Duodenal mucosa (tissue), 2 donors: Measurements from ENCODE around the gene SLC35F1.

Experiments
- H3K27ac ChIP-seq: one replicate; pipeline ENCODE4 v1.7.0; 2013; ENCODE audit warnings: low read depth, low read length
- H3K27me3 ChIP-seq, 2 donors: one replicate each; pipeline ENCODE4 v1.7.0; 2013; ENCODE audit warnings: low read length in 2 of 2, control low read depth in 1 of 2; ENCODE audit not compliant: insufficient read depth in 2 of 2, control insufficient read depth in 1 of 2
- H3K36me3 ChIP-seq, 2 donors: one replicate each; pipeline ENCODE4 v1.7.0; 2013; ENCODE audit warnings: low read length in 2 of 2, control low read depth in 1 of 2; ENCODE audit not compliant: insufficient read depth in 2 of 2, control insufficient read depth in 1 of 2
- H3K4me1 ChIP-seq, 2 donors: one replicate each; pipeline ENCODE4 v1.7.0; 2013; ENCODE audit warnings: low read length in 2 of 2, control low read depth in 1 of 2; ENCODE audit not compliant: insufficient read depth in 2 of 2, control insufficient read depth in 1 of 2
- H3K4me3 ChIP-seq, 2 donors: one replicate each; pipeline ENCODE4 v1.7.0; 2013; ENCODE audit warnings: low read length in 2 of 2, low read depth in 1 of 2
- H3K9ac ChIP-seq, 2 donors: one replicate each; pipeline ENCODE4 v1.7.0; 2013; ENCODE audit warnings: low read length in 2 of 2, low read depth in 1 of 2
- H3K9me3 ChIP-seq, 2 donors: one replicate each; pipeline ENCODE4 v1.7.0; 2013; ENCODE audit warnings: low read length in 2 of 2, control low read depth in 1 of 2; ENCODE audit not compliant: control insufficient read depth in 1 of 2

The SLC35F1 gene

GRCh38 chr6:117919775-117920729 is 13.0 kb downstream of the SLC35F1 start:
- Histone ChIP-seq H3K9ac (no peak overlapping the region), H3K27ac (no peak overlapping the region)

GRCh38 chr6:117924690-117925089 is 17.6 kb downstream of the SLC35F1 start:
- no peaks in the 10 kb centered on the region for H3K27me3 ChIP-seq
- H3K9ac ChIP-seq, result no peak overlapping the region
- H3K36me3 ChIP-seq, result no peaks in the 10 kb centered on the region
- no peak overlapping the region for H3K4me3 ChIP-seq
- peaks cover 3 to 10% of the 10 kb centered on the region in 2 donors for H3K9me3 ChIP-seq
- no peak overlapping the region for H3K27ac ChIP-seq
- no peaks in the 10 kb centered on the region for H3K4me1 ChIP-seq

More at GRCh38 chr6:117919775-117920729, 13.0 kb downstream of the SLC35F1 start:
- Histone ChIP-seq H3K4me1 (no peaks in the 10 kb centered on the region), H3K27me3 (no peaks in the 10 kb centered on the region), H3K9me3 (no peaks in the 10 kb centered on the region), H3K36me3 (no peaks in the 10 kb centered on the region), H3K4me3 (no peak overlapping the region)

GRCh38 chr6:117927866-117928265 is 20.8 kb downstream of the SLC35F1 start:
- Histone ChIP-seq H3K4me1 (no peaks in the 10 kb centered on the region), H3K36me3 (no peaks in the 10 kb centered on the region), H3K9ac (no peak overlapping the region)

GRCh38 chr6:117928833-117929232 is 21.8 kb downstream of the SLC35F1 start:
- H3K27me3 ChIP-seq, result no peaks in the 10 kb centered on the region
- H3K9ac ChIP-seq, result no peak overlapping the region
- H3K4me3 ChIP-seq, result no peak overlapping the region
- no peak overlapping the region for H3K27ac ChIP-seq
- H3K36me3 ChIP-seq, result no peaks in the 10 kb centered on the region
- H3K9me3 ChIP-seq, result peaks cover 3 to 11% of the 10 kb centered on the region in 2 donors
- no peaks in the 10 kb centered on the region for H3K4me1 ChIP-seq

More at GRCh38 chr6:117927866-117928265, 20.8 kb downstream of the SLC35F1 start:
- no peaks in the 10 kb centered on the region for H3K27me3 ChIP-seq
- peaks cover 3 to 11% of the 10 kb centered on the region in 2 donors for H3K9me3 ChIP-seq
- H3K27ac ChIP-seq, result no peak overlapping the region
- no peak overlapping the region for H3K4me3 ChIP-seq

GRCh38 chr6:117929501-117929900 is 22.4 kb downstream of the SLC35F1 start:
- Histone ChIP-seq H3K4me3 (no peak overlapping the region), H3K9me3 (peaks cover 3 to 11% of the 10 kb centered on the region in 2 donors), H3K4me1 (no peaks in the 10 kb centered on the region), H3K9ac (no peak overlapping the region), H3K27me3 (no peaks in the 10 kb centered on the region), H3K27ac (no peak overlapping the region), H3K36me3 (no peaks in the 10 kb centered on the region)

GRCh38 chr6:117930645-117931044 is 23.6 kb downstream of the SLC35F1 start:
- H3K9me3 ChIP-seq, result peaks cover 3 to 11% of the 10 kb centered on the region in 2 donors
- H3K36me3 ChIP-seq, result no peaks in the 10 kb centered on the region
- no peak overlapping the region for H3K4me3 ChIP-seq
- H3K27ac ChIP-seq, result no peak overlapping the region
- H3K27me3 ChIP-seq, result no peaks in the 10 kb centered on the region
- H3K9ac ChIP-seq, result no peak overlapping the region
- H3K4me1 ChIP-seq, result no peaks in the 10 kb centered on the region

- Histone ChIP-seq H3K4me3 (no peak overlapping the region), H3K4me1 (no peaks in the 10 kb centered on the region), H3K27ac (no peak overlapping the region), H3K27me3 (no peaks in the 10 kb centered on the region), H3K9ac (no peak overlapping the region), H3K36me3 (no peaks in the 10 kb centered on the region), H3K9me3 (peaks cover 3 to 11% of the 10 kb centered on the region in 2 donors)
Observed at GRCh38 chr6:117932001-117932400, 24.9 kb downstream of the SLC35F1 start.

- H3K4me1 ChIP-seq, result no peaks in the 10 kb centered on the region
- no peak overlapping the region for H3K27ac ChIP-seq
- no peaks in the 10 kb centered on the region for H3K27me3 ChIP-seq
- H3K4me3 ChIP-seq, result no peak overlapping the region
- H3K9ac ChIP-seq, result no peak overlapping the region
- H3K36me3 ChIP-seq, result no peaks in the 10 kb centered on the region
- H3K9me3 ChIP-seq, result peaks cover 3 to 11% of the 10 kb centered on the region in 2 donors
Observed at GRCh38 chr6:117932676-117933075, 25.6 kb downstream of the SLC35F1 start.

GRCh38 chr6:117933471-117933870 is 26.4 kb downstream of the SLC35F1 start:
- Histone ChIP-seq H3K9ac (no peak overlapping the region), H3K4me3 (no peak overlapping the region), H3K27ac (no peak overlapping the region), H3K4me1 (no peaks in the 10 kb centered on the region), H3K27me3 (no peaks in the 10 kb centered on the region), H3K36me3 (no peaks in the 10 kb centered on the region), H3K9me3 (peaks cover 3 to 5% of the 10 kb centered on the region in 2 donors)

- no peak overlapping the region for H3K4me3 ChIP-seq
- H3K36me3 ChIP-seq, result no peaks in the 10 kb centered on the region
- no peaks in the 10 kb centered on the region for H3K27me3 ChIP-seq
- no peaks in the 10 kb centered on the region for H3K9me3 ChIP-seq
- no peaks in the 10 kb centered on the region for H3K4me1 ChIP-seq
- no peak overlapping the region for H3K27ac ChIP-seq
- no peak overlapping the region for H3K9ac ChIP-seq
Observed at GRCh38 chr6:117938311-117938995, 31.4 kb downstream of the SLC35F1 start.
